HG03108 (cell line): ENCODE data around the gene TPRKB.
A peak's percentile ranks its signal among the peaks of the same experiment; 100 is the strongest.
"Not testable (repeated sequence)": the region's sequence is repeated elsewhere in the genome, so short reads cannot be mapped to it uniquely, and the experiment has no call there.

ENCODE experiments used
- ATAC-seq: cut with Tn5 transposase; IDR thresholded peaks from one replicate; pipeline ENCODE4 v1.9.1; 2021; ENCODE audit warnings: moderate library complexity; ENCODE audit not compliant: unreplicated experiment

The TPRKB gene

DNA sequence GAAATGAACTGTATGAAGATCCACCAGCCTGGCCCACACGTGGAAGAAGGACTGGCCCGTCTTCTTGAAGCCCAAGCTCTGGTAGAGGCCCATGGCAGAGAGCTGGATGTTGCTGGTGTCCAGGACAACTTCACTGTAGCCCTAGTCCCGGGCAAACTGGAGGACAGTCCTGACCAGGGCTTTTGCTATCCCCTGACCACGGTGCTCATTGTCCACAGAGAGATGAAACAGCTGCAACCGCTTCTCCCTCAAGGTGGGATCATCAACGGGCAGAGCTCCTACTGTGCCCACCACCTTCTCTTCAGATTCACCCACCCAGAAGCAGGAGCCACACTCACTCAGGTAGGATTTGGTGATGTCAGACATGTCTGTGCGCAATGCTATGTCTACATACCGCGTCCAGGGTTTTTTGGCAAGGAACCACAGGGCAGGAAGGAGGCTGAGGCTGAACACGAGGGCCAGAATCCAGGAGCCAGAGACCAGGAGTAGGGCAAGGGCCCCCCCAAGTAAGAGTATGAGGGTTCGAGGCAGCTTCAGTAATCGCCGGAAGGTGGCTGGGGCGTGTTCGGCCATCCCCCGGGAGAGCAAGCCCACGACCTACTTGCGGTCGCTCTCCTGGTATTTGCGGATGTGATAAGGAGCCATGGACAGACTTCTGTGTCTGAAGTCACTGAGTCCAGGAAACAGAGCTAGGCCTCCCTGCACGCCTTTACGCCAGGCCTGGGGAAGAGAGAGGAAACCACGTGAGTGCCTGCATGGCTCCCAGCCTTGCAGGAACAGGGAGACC is 36.3 kb downstream of the TPRKB start:
- no peak for ATAC-seq

DNA sequence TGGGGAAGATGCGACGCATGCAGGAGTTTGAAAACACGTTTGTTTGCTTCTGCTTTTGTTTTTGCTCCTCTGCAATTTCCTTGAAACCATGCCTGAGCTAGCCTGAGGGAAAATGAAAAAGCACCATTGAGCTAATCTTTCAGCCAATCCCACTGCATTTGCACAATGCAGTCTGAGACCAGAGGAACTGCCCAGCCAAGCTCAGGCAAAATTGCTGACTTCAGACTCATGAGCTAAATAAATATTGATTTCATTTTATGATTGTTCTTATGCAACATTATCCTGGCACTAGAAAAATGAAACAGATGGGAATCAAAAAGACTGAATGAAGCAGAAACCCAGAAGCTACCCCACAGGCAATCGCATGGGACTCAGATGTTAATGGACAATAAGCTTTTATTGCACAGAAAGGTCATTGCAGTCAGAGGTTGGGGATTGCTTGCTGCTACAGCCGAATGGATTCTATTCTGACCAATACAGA is 37.0 kb downstream of the TPRKB start:
- no peak for ATAC-seq

DNA sequence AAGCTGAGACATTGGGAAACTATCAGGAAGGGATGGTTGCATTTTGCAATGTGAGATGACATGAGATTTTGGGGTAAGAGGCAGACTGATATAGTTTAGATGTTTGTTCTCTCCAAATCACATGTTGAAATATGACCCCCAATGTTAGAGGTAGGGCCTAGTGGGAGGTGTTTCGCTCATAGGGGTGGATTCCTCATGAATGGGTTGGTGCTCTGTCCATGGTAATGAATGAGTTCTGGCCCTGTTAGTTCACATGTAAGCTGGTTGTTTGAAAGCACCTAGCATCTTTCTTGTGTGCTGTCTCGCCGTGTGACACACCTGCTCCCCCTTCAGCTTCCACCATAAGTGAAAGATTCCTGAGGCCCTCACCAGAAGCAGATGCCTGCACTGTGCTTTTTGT is 37.7 kb downstream of the TPRKB start:
- no peak for ATAC-seq

DNA sequence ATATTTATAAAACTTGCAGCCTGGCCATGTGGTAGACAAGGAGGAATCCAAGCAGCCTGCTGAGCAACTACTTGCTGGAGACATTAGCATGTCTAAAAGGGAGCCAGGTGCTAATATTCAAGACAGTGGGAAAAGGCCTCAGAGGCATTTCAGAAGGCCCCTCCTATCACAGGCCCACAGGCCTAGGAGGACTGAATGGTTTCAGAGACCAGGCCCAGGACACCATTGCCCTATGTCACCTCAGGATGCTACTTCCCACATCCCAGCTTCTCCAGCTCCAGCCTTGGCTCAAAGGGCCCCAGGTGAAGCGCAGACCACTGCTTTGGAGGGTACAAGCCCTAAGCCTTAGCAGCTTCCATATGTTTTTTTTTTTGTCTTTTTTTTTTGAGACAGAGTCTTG is 39.0 kb downstream of the TPRKB start:
- no peak for ATAC-seq

DNA sequence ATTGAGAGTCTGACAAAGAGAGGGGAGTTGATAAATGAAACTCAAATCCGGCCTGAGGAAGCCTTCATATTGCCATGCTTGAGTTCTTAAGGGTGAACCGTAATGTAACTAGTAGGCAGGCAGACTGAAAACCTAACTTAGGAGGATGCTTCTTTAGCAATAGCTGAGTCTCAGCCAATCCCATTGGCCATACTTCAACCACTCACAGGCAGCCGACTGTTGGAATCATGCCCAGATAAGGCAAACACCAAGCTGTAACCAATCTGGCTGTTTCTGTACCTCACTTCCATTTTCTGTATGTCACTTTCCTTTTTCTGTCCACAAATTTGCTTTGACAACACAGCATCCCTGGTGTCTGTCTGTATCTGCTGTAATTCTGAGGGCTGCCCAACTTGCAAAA is 39.5 kb downstream of the TPRKB start:
- ATAC-seq, result no peak

DNA sequence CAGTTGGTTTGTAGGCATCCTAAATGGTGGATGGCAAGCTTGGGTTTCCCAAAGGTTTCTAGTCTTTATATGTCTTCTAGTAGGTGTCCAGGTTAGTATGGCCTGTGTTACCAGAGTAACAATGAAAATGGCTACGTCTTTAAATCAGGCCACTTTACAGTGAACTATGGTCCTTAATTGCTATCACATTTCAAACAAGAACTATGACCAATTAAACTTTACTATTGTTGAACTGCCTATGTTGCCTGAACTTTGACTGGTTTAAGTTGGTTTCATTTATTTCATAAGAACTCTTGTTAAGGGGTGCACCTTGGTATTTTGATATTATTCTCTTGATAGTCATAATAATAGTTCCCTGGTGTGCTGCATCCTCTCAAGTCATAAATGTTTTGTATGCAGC is 40.2 kb downstream of the TPRKB start:
- ATAC-seq, result not testable (repeated sequence)

DNA sequence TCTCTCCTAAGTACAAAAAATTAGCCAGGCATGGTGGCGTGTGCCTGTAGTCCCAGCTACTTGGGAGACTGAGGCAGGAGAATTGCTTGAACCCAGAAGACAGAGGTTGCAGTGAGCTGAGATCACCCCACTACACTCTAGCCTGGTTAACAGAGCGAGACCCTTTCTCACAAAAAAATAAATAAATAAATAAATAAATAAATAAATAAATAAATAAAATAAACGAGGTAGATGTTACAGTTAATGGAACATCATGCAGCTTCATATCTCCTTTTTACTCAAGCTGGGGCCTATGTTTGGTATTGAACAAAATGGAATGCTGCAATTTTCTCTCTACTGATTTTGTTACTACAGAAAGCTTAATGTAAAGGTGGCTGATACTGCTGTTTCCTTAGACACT is 40.6 kb downstream of the TPRKB start:
- ATAC-seq, result not testable (repeated sequence)

DNA sequence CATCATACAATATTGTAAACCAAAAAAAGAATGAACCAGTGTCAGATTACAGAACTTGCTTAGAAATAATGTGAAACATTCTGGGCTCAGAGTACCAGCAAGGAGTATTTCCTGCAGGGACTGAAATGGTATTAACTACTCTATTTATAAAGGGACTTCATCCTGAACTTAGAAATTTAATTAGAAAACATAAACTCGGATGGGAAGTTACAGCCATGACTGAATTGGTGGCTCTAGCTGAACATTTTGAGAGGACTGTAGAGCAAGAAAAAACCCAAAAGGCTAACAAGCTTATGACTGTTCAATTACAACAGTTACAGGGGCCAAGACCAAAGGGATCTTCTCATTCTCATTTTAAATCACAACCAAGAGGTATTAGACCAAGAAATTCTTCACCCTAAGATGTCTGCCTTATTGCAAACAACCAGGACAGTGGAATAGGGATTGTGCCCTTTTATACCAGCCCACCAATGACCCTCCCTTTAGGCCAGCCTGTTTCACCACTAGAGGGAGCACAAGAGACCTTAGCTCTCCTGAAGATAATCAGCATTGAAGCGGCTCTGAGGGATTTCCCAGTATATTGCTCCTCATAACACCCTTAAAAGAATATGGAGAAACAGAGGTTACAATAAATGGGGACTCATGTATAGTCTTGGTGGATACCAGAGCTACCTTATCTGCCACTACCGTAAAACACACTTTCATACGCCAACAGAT is 46.6 kb downstream of the TPRKB start:
- ATAC-seq, result peak; percentile 77

DNA sequence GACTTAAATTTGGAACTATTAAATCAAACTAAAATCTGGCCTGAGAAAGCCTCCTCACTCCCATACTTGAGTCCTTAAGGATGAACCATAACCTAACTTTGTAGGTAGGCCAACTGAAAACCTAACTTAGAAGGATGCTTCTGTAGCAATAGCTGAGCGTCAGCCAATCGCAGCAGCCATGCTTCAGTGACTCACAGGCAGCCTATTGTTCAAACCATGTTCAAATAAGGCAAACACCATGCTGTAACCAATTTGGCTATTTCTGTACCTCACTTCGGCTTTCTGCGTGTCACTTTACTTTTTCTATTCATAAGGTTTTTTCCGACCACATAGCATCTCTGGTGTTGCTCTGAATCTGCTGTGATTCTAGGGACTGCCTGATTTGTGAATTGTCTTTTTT is 48.7 kb downstream of the TPRKB start:
- not testable (repeated sequence) for ATAC-seq

DNA sequence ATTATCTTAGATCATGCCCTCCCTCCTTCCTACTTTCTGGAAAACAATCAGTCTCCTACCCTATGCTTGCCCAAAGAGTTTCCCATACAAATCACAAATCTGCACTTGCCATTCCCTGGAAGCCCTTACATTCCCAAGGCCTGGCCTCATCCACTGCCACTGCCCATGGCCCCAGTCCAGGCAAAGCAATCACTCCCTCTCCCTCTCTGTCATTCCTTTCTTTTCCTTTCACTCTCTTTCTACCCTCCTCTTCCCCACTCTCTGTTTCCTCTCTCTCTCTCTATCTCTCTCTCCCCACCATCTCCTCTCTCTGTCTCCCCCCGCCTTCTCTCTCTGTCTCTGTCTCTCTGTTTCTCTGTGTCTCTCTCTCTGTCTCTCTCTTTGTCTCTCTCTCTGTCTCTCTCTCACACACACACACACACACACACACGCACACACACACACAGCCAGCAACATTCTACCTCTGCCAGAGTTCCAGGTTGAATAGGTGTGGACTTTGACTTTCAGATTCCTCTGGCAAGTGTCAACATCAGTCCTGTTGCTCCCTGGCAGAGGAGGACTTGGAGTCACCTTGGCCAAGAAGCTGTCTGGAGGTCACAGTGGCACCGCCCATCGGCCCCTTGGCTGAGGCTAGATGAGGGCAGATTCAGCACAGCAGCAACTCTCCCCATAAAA is 51.2 kb downstream of the TPRKB start:
- ATAC-seq, result no peak

DNA sequence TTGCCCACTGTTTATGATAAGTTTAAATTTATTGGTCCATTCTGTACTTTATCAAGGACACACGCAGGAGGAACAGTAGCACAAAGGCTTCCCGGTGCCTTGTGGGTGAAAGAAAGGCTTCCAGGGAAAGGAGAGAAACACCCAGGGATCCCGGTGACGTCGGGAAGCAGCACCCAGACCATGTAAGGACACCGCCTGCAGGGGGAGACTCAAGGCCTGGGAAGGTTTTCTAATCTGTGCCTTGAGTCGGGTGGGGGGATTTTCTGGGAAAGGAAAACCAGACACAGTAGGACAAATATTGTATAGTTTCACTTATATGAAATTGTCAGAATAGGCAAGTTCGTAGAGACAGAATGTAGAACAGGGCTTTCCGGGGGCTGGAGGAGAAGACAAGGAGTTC is 52.2 kb downstream of the TPRKB start:
- ATAC-seq, result not testable (repeated sequence)

DNA sequence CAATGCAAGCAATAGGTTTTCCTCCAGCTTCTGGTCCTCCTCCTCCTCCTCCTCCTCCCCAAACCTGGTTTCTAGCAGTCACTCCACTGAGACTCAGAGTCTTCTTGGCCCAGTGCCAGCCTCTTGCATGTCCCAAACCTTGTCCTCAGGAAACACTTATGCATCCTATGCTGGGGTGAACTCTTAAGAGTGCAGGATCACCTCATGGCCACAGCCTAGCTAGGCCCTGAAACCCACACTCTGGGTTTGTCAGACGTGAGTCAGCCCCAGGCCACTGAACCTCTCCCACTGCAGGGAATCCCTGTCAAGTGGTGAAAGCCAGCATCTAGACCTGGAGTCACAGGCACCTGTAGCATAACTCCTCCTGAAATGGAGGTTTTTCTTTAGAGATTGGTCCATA is 52.8 kb downstream of the TPRKB start:
- not testable (repeated sequence) for ATAC-seq

DNA sequence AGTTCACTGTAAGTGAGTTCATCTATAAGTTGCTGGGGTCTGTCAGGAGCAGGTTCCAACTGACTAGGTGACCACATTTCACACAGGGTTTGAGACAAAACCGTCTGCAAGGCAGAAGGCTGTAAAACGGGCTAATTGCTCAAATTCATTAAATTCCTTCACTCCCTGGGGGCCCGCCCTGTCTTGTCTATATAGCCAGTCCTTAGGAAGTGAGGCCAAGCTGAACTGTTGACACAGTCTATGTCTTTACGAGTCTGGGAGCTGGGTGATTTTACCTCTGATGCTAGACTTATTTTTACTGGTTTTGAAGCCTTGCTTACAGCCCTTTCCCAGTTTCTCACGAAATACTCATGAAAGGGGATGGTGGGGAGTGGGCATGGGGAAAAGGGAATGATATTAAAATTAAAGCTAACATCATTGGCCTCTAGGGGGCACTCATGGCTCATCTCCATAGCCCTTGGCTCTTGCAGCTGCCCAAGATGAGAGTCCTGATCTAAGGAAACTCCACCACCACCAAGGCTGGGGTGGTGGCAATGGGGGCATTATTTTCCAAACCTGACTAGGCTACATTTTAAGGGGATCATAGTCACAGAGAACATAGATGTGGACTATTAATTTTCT is 57.1 kb downstream of the TPRKB start:
- not testable (repeated sequence) for ATAC-seq
